Measurements from ENCODE around the gene TNFRSF8. TPM values are rescaled to one million over a fixed set of nuclear protein-coding genes. Genes with fewer than 3 reads are reported as not detected.

TNFRSF8 gene
- total and polyA plus RNA-seq, 7 experiments from 2014 or later, result 0.56 to 29.3 (median 4.0) TPM; not detected in 4

DNA sequence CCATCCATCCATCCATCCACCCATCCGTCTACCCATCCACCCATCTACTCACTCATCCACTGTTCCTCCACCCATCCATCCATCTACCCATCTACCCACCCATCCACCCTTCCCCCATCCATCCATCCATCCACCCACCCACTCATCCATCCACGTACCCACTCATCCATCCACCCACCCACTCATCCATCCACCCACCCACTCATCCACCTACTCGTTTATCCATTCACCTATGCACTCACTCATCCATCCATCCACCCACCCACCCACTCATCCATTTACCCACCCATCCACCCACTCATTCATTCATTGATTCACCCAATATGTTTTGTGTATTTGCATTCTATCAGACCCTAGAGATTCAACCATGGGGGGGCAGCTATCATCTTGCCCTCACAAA, 27.2 kb downstream of the TNFRSF8 start:
- peaks cover 0 to 22% (median 3%) of the 10 kb centered on the region in 11 donors for H3K9me3 Mint-ChIP-seq
- Histone ChIP-seq H3K27ac (ENCODE audit: low read depth, low read length) (no peak overlapping the region), H3K4me3 (ENCODE audit: low read length) (no peak overlapping the region), H3K27me3 (ENCODE audit: control insufficient read depth in 2 of 2, insufficient read depth in 2 of 2, low read length in 2 of 2) (no peaks in the 10 kb centered on the region), H3K36me3 (ENCODE audit: control insufficient read depth in 2 of 3, insufficient read depth in 3 of 3, low read length in 3 of 3) (no peaks in the 10 kb centered on the region), H3K4me1 (ENCODE audit: control insufficient read depth in 2 of 2, insufficient read depth in 2 of 2, low read length in 2 of 2) (peaks cover 33% of the 10 kb centered on the region in 2 donors), H3K9me3 (ENCODE audit: control insufficient read depth in 2 of 3, low read length in 3 of 3) (no peaks in the 10 kb centered on the region)
- DNase-seq (no peak), ATAC-seq (no peak)
- ChIA-PET CTCF (no interaction called here), POLR2A (interaction anchor here (1.1 kb wide), 1 partner anchor 13 kb away, joined by 3 read pairs; no protein-coding TSS in a partner anchor)
- H3K27me3 Mint-ChIP-seq, result no peaks in the 10 kb centered on the region
- peaks cover 0 to 46% (median 0%) of the 10 kb centered on the region in 5 donors for H3K36me3 Mint-ChIP-seq
- peak overlapping the region in 2 of 10 donors; percentile 74 to 78 for H3K4me3 Mint-ChIP-seq
- peak overlapping the region in 1 of 9 donors; percentile 72 for H3K27ac Mint-ChIP-seq
- H3K4me1 Mint-ChIP-seq, result peaks cover 35 to 55% (median 49%) of the 10 kb centered on the region in 7 donors
- intact Hi-C loops (cut with micrococcal nuclease), result no loop called here

DNA sequence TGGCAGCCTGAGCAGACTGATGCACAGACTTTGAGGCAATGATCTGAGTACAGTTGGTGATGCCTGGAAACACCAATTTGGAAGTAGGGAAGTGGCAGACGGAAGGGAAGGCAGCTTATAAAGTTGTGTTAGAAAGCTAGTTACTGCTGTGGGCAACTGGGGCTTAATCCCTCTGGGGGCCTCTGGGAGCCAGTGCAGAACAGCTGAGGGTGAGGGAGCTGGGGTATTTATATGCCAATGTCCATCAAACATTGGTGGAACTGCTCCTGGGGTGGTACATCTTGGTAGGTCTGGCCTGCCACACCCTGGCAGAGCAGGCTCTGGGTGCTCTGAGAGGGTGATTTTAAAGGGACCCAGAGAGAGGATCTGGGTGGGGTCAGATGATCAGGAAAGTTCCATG, 28.1 kb downstream of the TNFRSF8 start:
- H3K27ac ChIP-seq (ENCODE audit: low read depth, low read length), result no peak overlapping the region
- H3K9me3 Mint-ChIP-seq, result peaks cover 0 to 22% (median 5%) of the 10 kb centered on the region in 11 donors
- H3K36me3 ChIP-seq (ENCODE audit: control insufficient read depth in 2 of 3, insufficient read depth in 3 of 3, low read length in 3 of 3), result no peaks in the 10 kb centered on the region
- no peaks in the 10 kb centered on the region for H3K27me3 Mint-ChIP-seq
- DNase-seq (no peak), ATAC-seq (no peak)
- H3K4me3 ChIP-seq (ENCODE audit: low read length), result no peak overlapping the region
- no peaks in the 10 kb centered on the region for H3K9me3 ChIP-seq (ENCODE audit: control insufficient read depth in 2 of 3, low read length in 3 of 3)
- ChIA-PET CTCF (no interaction called here), POLR2A (no interaction called here)
- no peak overlapping the region for H3K4me3 Mint-ChIP-seq
- H3K4me1 Mint-ChIP-seq, result peaks cover 35 to 52% (median 49%) of the 10 kb centered on the region in 7 donors
- H3K27ac Mint-ChIP-seq, result peak overlapping the region in 4 of 9 donors; percentile 42 to 72 (median 66)
- intact Hi-C loops (cut with micrococcal nuclease), result no loop called here
- no peaks in the 10 kb centered on the region for H3K27me3 ChIP-seq (ENCODE audit: control insufficient read depth in 2 of 2, insufficient read depth in 2 of 2, low read length in 2 of 2)
- peaks cover 0 to 48% (median 0%) of the 10 kb centered on the region in 5 donors for H3K36me3 Mint-ChIP-seq
- H3K4me1 ChIP-seq (ENCODE audit: control insufficient read depth in 2 of 2, insufficient read depth in 2 of 2, low read length in 2 of 2), result peaks cover 33% of the 10 kb centered on the region in 2 donors

DNA sequence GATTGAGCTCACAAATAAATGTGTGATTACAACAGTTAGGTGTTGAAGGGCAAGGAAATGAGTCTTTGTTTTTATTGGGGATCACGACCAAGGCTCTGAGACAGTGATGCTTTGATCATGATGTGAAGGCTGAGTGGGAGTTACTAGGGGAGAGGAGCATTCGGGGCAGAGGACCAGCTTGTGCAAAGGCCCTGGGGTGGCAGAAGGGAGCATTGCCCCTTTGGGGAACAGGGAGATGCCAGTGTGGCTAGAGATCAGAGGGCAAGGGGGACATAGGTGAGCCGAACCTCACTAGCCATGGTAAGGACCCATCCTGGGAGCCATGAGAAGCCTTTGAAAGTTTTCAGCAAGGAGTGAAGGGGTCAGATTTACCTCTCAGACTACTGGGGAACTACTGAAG, 31.1 kb downstream of the TNFRSF8 start:
- Mint-ChIP-seq H3K4me1 (peaks cover 12 to 27% (median 23%) of the 10 kb centered on the region in 7 donors), H3K36me3 (peaks cover 0 to 28% (median 0%) of the 10 kb centered on the region in 5 donors), H3K27ac (peak overlapping the region in 1 of 9 donors; percentile 47), H3K27me3 (no peaks in the 10 kb centered on the region), H3K4me3 (no peak overlapping the region), H3K9me3 (peaks cover 0 to 15% (median 6%) of the 10 kb centered on the region in 11 donors)
- Histone ChIP-seq H3K36me3 (ENCODE audit: control insufficient read depth in 2 of 3, insufficient read depth in 3 of 3, low read length in 3 of 3) (no peaks in the 10 kb centered on the region), H3K9me3 (ENCODE audit: control insufficient read depth in 2 of 3, low read length in 3 of 3) (no peaks in the 10 kb centered on the region), H3K27me3 (ENCODE audit: control insufficient read depth in 2 of 2, insufficient read depth in 2 of 2, low read length in 2 of 2) (no peaks in the 10 kb centered on the region), H3K27ac (ENCODE audit: low read depth, low read length) (no peak overlapping the region), H3K4me1 (ENCODE audit: control insufficient read depth in 2 of 2, insufficient read depth in 2 of 2, low read length in 2 of 2) (peaks cover 13 to 14% of the 10 kb centered on the region in 2 donors), H3K4me3 (ENCODE audit: low read length) (no peak overlapping the region)
- no peak for DNase-seq
- ChIA-PET CTCF (no interaction called here), POLR2A (interaction anchor here (0.5 kb wide), 1 partner anchor 553 kb away, joined by 3 read pairs; no protein-coding TSS in a partner anchor)
- ATAC-seq, result no peak
- intact Hi-C loops (cut with micrococcal nuclease), result no loop called here

DNA sequence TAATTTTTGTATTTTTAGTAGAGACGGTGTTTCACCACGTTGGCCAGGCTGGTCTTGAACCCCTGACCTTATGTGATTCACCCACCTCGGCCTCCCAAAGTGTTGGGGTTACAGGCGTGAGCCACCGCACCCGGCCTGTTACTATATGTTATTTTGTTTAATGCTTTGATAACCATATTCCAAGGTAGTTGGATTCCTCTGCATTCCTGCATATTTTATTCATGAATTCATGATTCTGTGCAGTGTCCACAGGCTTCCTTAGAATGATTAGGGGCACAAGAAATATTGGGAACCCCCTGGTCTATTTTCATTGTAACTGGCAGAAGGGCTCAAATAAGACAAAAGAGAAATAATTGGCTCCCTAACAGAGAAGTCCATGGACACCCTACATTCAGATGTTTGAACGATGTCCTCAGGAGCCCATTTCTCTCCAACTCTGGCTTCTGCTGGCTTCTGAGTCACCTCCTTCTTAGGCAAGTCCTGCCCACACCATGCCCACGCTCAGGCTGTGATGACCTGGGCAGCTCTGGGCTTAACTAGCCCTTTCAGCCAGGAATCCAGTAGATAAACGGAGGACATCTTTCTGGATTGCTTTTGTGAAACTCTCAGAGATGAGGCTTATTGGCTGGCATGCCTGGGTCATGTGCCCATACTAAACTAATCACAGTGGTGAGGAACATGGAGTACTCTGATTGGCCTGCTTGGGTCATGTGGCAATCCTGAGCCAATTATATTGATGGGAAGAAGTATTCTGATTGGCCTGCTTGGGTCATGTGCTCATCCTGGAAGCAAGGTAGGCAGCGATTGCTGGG, 32.6 kb downstream of the TNFRSF8 start:
- ChIA-PET CTCF (no interaction called here), POLR2A (no interaction called here)
- Mint-ChIP-seq H3K27ac (peak overlapping the region in 1 of 9 donors; percentile 55), H3K27me3 (no peaks in the 10 kb centered on the region), H3K36me3 (peaks cover 0 to 16% (median 0%) of the 10 kb centered on the region in 5 donors), H3K4me3 (no peak overlapping the region), H3K4me1 (peaks cover 3 to 14% (median 10%) of the 10 kb centered on the region in 7 donors), H3K9me3 (peaks cover 0 to 15% (median 6%) of the 10 kb centered on the region in 11 donors)
- no peaks in the 10 kb centered on the region for H3K27me3 ChIP-seq (ENCODE audit: control insufficient read depth in 2 of 2, insufficient read depth in 2 of 2, low read length in 2 of 2)
- intact Hi-C loops (cut with micrococcal nuclease), result no loop called here
- ATAC-seq (no peak), DNase-seq (no peak)
- H3K4me1 ChIP-seq (ENCODE audit: control insufficient read depth in 2 of 2, insufficient read depth in 2 of 2, low read length in 2 of 2), result peaks cover 0 to under 1% of the 10 kb centered on the region in 2 donors
- H3K9me3 ChIP-seq (ENCODE audit: control insufficient read depth in 2 of 3, low read length in 3 of 3), result no peaks in the 10 kb centered on the region
- H3K36me3 ChIP-seq (ENCODE audit: control insufficient read depth in 2 of 3, insufficient read depth in 3 of 3, low read length in 3 of 3), result no peaks in the 10 kb centered on the region
- H3K4me3 ChIP-seq (ENCODE audit: low read length), result no peak overlapping the region
- H3K27ac ChIP-seq (ENCODE audit: low read depth, low read length), result no peak overlapping the region

DNA sequence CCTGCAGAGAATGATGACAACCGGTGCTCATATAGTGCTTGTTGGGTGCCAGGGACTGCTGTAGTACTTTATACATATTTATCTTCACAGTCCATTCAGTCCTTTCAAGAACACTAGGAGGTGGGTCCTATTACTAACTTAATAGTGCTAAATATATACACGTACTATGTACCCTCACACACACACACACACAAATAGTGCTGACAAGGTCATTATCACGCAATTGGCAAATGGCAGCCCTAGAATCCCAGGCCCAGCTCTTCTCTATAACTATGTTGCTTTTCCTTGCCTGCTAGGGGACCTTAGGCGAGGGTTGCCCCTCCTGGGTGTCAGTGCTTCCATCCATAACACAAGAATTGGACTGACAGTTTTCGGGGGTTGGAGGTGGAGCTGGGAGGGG, 33.5 kb downstream of the TNFRSF8 start:
- Mint-ChIP-seq H3K4me1 (peaks cover 0 to 7% (median under 1%) of the 10 kb centered on the region in 7 donors), H3K9me3 (peaks cover 0 to 15% (median 6%) of the 10 kb centered on the region in 11 donors), H3K27ac (no peak overlapping the region), H3K27me3 (no peaks in the 10 kb centered on the region), H3K4me3 (no peak overlapping the region), H3K36me3 (peaks cover 0 to 6% (median 0%) of the 10 kb centered on the region in 5 donors)
- intact Hi-C loops (cut with micrococcal nuclease), result no loop called here
- H3K4me3 ChIP-seq (ENCODE audit: low read length), result no peak overlapping the region
- CTCF ChIA-PET, result no interaction called here
- ATAC-seq, result no peak
- H3K27ac ChIP-seq (ENCODE audit: low read depth, low read length), result no peak overlapping the region
- POLR2A ChIA-PET, result interaction anchor here (0.6 kb wide), 1 partner anchor 20 kb away, joined by 3 read pairs; no protein-coding TSS in a partner anchor
- no peaks in the 10 kb centered on the region for H3K27me3 ChIP-seq (ENCODE audit: control insufficient read depth in 2 of 2, insufficient read depth in 2 of 2, low read length in 2 of 2)
- H3K9me3 ChIP-seq (ENCODE audit: control insufficient read depth in 2 of 3, low read length in 3 of 3), result no peaks in the 10 kb centered on the region
- H3K36me3 ChIP-seq (ENCODE audit: control insufficient read depth in 2 of 3, insufficient read depth in 3 of 3, low read length in 3 of 3), result no peaks in the 10 kb centered on the region
- H3K4me1 ChIP-seq (ENCODE audit: control insufficient read depth in 2 of 2, insufficient read depth in 2 of 2, low read length in 2 of 2), result no peaks in the 10 kb centered on the region
- DNase-seq, result no peak

DNA sequence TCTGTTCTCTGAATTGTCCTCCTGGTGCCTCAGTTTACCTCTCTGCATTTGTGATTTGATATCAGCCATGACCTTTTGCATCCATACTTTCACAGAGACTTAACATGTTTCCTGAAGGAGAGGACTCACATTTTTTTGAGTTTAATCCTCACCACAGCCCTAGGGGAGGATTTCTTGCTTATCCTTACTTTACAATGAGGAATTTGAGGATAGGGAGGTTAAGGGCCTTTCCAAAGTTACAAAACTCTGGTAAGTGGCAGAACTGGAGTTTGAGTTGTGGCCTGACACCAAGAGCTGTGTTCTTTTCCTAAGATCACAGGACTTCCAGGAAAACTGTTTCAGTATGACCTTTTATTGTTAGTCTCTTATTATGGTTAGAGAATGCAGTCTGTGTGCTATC, 34.2 kb downstream of the TNFRSF8 start:
- Histone ChIP-seq H3K9me3 (ENCODE audit: control insufficient read depth in 2 of 3, low read length in 3 of 3) (no peaks in the 10 kb centered on the region), H3K27me3 (ENCODE audit: control insufficient read depth in 2 of 2, insufficient read depth in 2 of 2, low read length in 2 of 2) (no peaks in the 10 kb centered on the region), H3K4me1 (ENCODE audit: control insufficient read depth in 2 of 2, insufficient read depth in 2 of 2, low read length in 2 of 2) (no peaks in the 10 kb centered on the region), H3K36me3 (ENCODE audit: control insufficient read depth in 2 of 3, insufficient read depth in 3 of 3, low read length in 3 of 3) (no peaks in the 10 kb centered on the region), H3K27ac (ENCODE audit: low read depth, low read length) (no peak overlapping the region), H3K4me3 (ENCODE audit: low read length) (no peak overlapping the region)
- ATAC-seq (no peak), DNase-seq (no peak)
- Mint-ChIP-seq H3K9me3 (peaks cover 0 to 15% (median 6%) of the 10 kb centered on the region in 11 donors), H3K27me3 (no peaks in the 10 kb centered on the region), H3K4me1 (peaks cover 0 to 12% (median 3%) of the 10 kb centered on the region in 7 donors), H3K36me3 (peaks cover 0 to 11% (median 0%) of the 10 kb centered on the region in 5 donors), H3K4me3 (no peak overlapping the region), H3K27ac (no peak overlapping the region)
- ChIA-PET CTCF (no interaction called here), POLR2A (no interaction called here)
- intact Hi-C loops (cut with micrococcal nuclease), result no loop called here

Measured in naive thymus-derived CD4-positive, alpha-beta T cell (primary cell).